ENCODE measurements around the gene TUBB4B. TPM values are rescaled to one million over a fixed set of nuclear protein-coding genes. Genes with fewer than 3 reads are reported as not detected.

The TUBB4B gene
- 100 to 1,000 TPM; 415 to 578 TPM for polyA plus RNA-seq

- H3K27ac ChIP-seq (ENCODE audit: low read depth in 2 of 2, low read length in 1 of 2): peak within 1 kb of the TSS; percentile 98 to 100
- peaks cover 0 to 18% of the 10 kb centered on the region in 2 donors for H3K36me3 ChIP-seq (ENCODE audit: control insufficient read depth in 2 of 2, insufficient read depth in 2 of 2, low read length in 1 of 2)
- peak within 1 kb of the TSS; percentile 76 to 85 for H3K4me3 ChIP-seq (ENCODE audit: low read depth in 1 of 2, low read length in 2 of 2)
- peaks cover 6 to 45% of the 10 kb centered on the region in 2 donors for H3K4me1 ChIP-seq (ENCODE audit: control insufficient read depth in 2 of 2, insufficient read depth in 2 of 2, low read length in 1 of 2)
- WGBS, 2 donors: 0 to 1% methylated on average over 57 to 67 of the region's 67 CpGs
- no peaks in the 10 kb centered on the region for H3K27me3 ChIP-seq (ENCODE audit: control insufficient read depth in 1 of 2, insufficient read depth in 2 of 2, low read length in 2 of 2)
- no peaks in the 10 kb centered on the region for H3K9me3 ChIP-seq (ENCODE audit: control insufficient read depth in 2 of 2, insufficient read depth in 1 of 2, low read depth in 1 of 2, low read length in 1 of 2)
Measured at GRCh38 chr9:137240841-137241489, at the start of gene TUBB4B. Gene TUBB4B, plus strand, starts transcription at chr9:137241287. Its CDS starts 74 bp downstream, at chr9:137241361.

GRCh38 chr9:137191691-137192447, 49.2 kb upstream of the TUBB4B start:
- WGBS, 2 donors: 84% methylated on average over 20 to 22 of the region's 22 CpGs
- Histone ChIP-seq H3K4me1 (ENCODE audit: control insufficient read depth in 2 of 2, insufficient read depth in 2 of 2, low read length in 1 of 2) (peaks cover 20 to 51% of the 10 kb centered on the region in 2 donors), H3K27ac (ENCODE audit: low read depth in 2 of 2, low read length in 1 of 2) (peak overlapping the region in 1 of 2 donors; percentile 34), H3K9me3 (ENCODE audit: control insufficient read depth in 2 of 2, insufficient read depth in 1 of 2, low read depth in 1 of 2, low read length in 1 of 2) (no peaks in the 10 kb centered on the region), H3K27me3 (ENCODE audit: control insufficient read depth in 1 of 2, insufficient read depth in 2 of 2, low read length in 2 of 2) (no peaks in the 10 kb centered on the region), H3K36me3 (ENCODE audit: control insufficient read depth in 2 of 2, insufficient read depth in 2 of 2, low read length in 1 of 2) (peaks cover 3 to 28% of the 10 kb centered on the region in 2 donors), H3K4me3 (ENCODE audit: low read depth in 1 of 2, low read length in 2 of 2) (no peak overlapping the region)

- Histone ChIP-seq H3K4me1 (ENCODE audit: control insufficient read depth in 2 of 2, insufficient read depth in 2 of 2, low read length in 1 of 2) (peaks cover 16 to 48% of the 10 kb centered on the region in 2 donors), H3K9me3 (ENCODE audit: control insufficient read depth in 2 of 2, insufficient read depth in 1 of 2, low read depth in 1 of 2, low read length in 1 of 2) (no peaks in the 10 kb centered on the region), H3K27me3 (ENCODE audit: control insufficient read depth in 1 of 2, insufficient read depth in 2 of 2, low read length in 2 of 2) (no peaks in the 10 kb centered on the region), H3K27ac (ENCODE audit: low read depth in 2 of 2, low read length in 1 of 2) (no peak overlapping the region), H3K36me3 (ENCODE audit: control insufficient read depth in 2 of 2, insufficient read depth in 2 of 2, low read length in 1 of 2) (peaks cover 3 to 26% of the 10 kb centered on the region in 2 donors), H3K4me3 (ENCODE audit: low read depth in 1 of 2, low read length in 2 of 2) (no peak overlapping the region)
- 80 to 84% methylated on average over 10 of the region's 10 CpGs for WGBS, 2 donors
Measured at GRCh38 chr9:137192448-137192780, 48.7 kb upstream of the TUBB4B start.

DNA sequence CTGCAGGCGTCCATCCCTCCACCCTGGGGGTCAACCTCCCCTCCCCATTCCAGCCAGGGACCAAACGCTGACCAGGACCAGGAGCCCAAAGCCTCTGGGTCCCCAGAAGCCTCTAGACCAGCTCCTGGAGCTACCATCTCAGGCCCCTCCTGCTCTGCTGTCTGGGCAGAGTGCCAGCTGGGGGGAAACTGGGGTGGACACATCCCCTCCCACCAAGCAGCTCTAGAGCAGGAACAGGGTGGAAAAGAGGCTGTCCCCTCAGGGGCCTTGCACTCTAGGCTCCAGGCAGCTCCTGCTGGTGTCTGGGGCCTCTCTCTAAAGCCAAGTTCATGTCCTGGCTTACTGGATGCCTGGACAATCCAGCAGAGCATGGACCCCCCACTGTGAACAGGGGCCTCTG, 48.2 kb upstream of the TUBB4B start:
- Histone ChIP-seq H3K27ac (ENCODE audit: low read depth in 2 of 2, low read length in 1 of 2) (no peak overlapping the region), H3K36me3 (ENCODE audit: control insufficient read depth in 2 of 2, insufficient read depth in 2 of 2, low read length in 1 of 2) (peaks cover 3 to 26% of the 10 kb centered on the region in 2 donors), H3K9me3 (ENCODE audit: control insufficient read depth in 2 of 2, insufficient read depth in 1 of 2, low read depth in 1 of 2, low read length in 1 of 2) (no peaks in the 10 kb centered on the region), H3K27me3 (ENCODE audit: control insufficient read depth in 1 of 2, insufficient read depth in 2 of 2, low read length in 2 of 2) (no peaks in the 10 kb centered on the region), H3K4me1 (ENCODE audit: control insufficient read depth in 2 of 2, insufficient read depth in 2 of 2, low read length in 1 of 2) (peaks cover 17 to 50% of the 10 kb centered on the region in 2 donors), H3K4me3 (ENCODE audit: low read depth in 1 of 2, low read length in 2 of 2) (no peak overlapping the region)
- 72 to 93% methylated on average over 2 of the region's 2 CpGs for WGBS, 2 donors

DNA sequence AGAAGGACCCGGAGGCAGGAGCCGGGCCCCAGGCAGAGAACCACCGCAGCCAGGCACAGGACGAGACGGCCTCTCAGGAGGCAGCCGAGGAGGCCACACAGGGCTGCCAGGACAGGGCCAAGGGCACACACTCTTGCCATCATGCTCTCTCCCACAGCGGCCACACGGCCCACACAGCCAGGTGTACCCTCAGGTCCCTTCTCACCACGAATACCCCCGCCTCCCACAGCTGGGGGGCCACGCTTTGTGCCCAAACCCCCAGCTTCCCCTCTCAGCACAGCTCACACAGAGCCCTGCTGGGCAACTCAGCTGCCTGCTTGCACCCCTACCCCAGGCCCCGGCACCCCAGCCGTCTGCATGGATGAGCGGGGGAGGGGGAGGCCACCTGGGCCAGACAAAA, 47.3 kb upstream of the TUBB4B start:
- Histone ChIP-seq H3K27me3 (ENCODE audit: control insufficient read depth in 1 of 2, insufficient read depth in 2 of 2, low read length in 2 of 2) (no peaks in the 10 kb centered on the region), H3K36me3 (ENCODE audit: control insufficient read depth in 2 of 2, insufficient read depth in 2 of 2, low read length in 1 of 2) (peaks cover 3 to 26% of the 10 kb centered on the region in 2 donors), H3K27ac (ENCODE audit: low read depth in 2 of 2, low read length in 1 of 2) (no peak overlapping the region), H3K4me1 (ENCODE audit: control insufficient read depth in 2 of 2, insufficient read depth in 2 of 2, low read length in 1 of 2) (peaks cover 26 to 56% of the 10 kb centered on the region in 2 donors), H3K9me3 (ENCODE audit: control insufficient read depth in 2 of 2, insufficient read depth in 1 of 2, low read depth in 1 of 2, low read length in 1 of 2) (no peaks in the 10 kb centered on the region), H3K4me3 (ENCODE audit: low read depth in 1 of 2, low read length in 2 of 2) (no peak overlapping the region)
- 75 to 80% methylated on average over 12 to 14 of the region's 14 CpGs for WGBS, 2 donors

DNA sequence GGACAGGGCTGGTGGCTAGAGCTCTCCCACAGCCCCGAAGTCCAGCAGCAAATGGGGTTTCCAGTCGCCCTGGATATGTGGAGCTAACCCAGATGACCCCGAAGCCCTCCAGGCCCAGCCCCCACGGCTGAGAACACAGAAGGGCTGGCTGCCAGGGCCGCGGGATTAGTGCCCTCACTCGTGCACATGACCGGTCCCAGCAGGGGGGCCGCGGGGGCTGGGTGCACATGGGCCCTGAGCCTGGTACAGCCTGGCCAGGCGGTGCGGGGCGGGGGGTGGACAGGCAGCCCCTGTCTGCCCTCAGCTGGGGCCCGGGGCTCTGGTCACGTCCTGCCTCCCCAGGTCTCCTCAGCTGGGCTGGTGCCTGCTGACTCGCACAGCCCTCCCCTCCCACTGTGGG, 46.7 kb upstream of the TUBB4B start:
- peaks cover 32 to 60% of the 10 kb centered on the region in 2 donors for H3K4me1 ChIP-seq (ENCODE audit: control insufficient read depth in 2 of 2, insufficient read depth in 2 of 2, low read length in 1 of 2)
- H3K4me3 ChIP-seq (ENCODE audit: low read depth in 1 of 2, low read length in 2 of 2): peak overlapping the region in 1 of 2 donors; percentile 31
- peaks cover 3 to 26% of the 10 kb centered on the region in 2 donors for H3K36me3 ChIP-seq (ENCODE audit: control insufficient read depth in 2 of 2, insufficient read depth in 2 of 2, low read length in 1 of 2)
- peak overlapping the region; percentile 87 to 91 for H3K27ac ChIP-seq (ENCODE audit: low read depth in 2 of 2, low read length in 1 of 2)
- 41 to 45% methylated on average over 15 to 16 of the region's 16 CpGs for WGBS, 2 donors
- H3K27me3 ChIP-seq (ENCODE audit: control insufficient read depth in 1 of 2, insufficient read depth in 2 of 2, low read length in 2 of 2): no peaks in the 10 kb centered on the region
- H3K9me3 ChIP-seq (ENCODE audit: control insufficient read depth in 2 of 2, insufficient read depth in 1 of 2, low read depth in 1 of 2, low read length in 1 of 2): no peaks in the 10 kb centered on the region

GRCh38 chr9:137194909-137195308, 46.2 kb upstream of the TUBB4B start:
- Histone ChIP-seq H3K36me3 (ENCODE audit: control insufficient read depth in 2 of 2, insufficient read depth in 2 of 2, low read length in 1 of 2) (peaks cover 3 to 24% of the 10 kb centered on the region in 2 donors), H3K9me3 (ENCODE audit: control insufficient read depth in 2 of 2, insufficient read depth in 1 of 2, low read depth in 1 of 2, low read length in 1 of 2) (no peaks in the 10 kb centered on the region), H3K27me3 (ENCODE audit: control insufficient read depth in 1 of 2, insufficient read depth in 2 of 2, low read length in 2 of 2) (no peaks in the 10 kb centered on the region), H3K4me3 (ENCODE audit: low read depth in 1 of 2, low read length in 2 of 2) (peak overlapping the region; percentile 17 to 31), H3K4me1 (ENCODE audit: control insufficient read depth in 2 of 2, insufficient read depth in 2 of 2, low read length in 1 of 2) (peaks cover 30 to 58% of the 10 kb centered on the region in 2 donors), H3K27ac (ENCODE audit: low read depth in 2 of 2, low read length in 1 of 2) (peak overlapping the region; percentile 87 to 91)
- WGBS, 2 donors: 47 to 51% methylated on average over 10 of the region's 10 CpGs

- H3K27ac ChIP-seq (ENCODE audit: low read depth in 2 of 2, low read length in 1 of 2): peak overlapping the region; percentile 87 to 91
- H3K9me3 ChIP-seq (ENCODE audit: control insufficient read depth in 2 of 2, insufficient read depth in 1 of 2, low read depth in 1 of 2, low read length in 1 of 2): no peaks in the 10 kb centered on the region
- peak overlapping the region in 1 of 2 donors; percentile 25 for H3K4me3 ChIP-seq (ENCODE audit: low read depth in 1 of 2, low read length in 2 of 2)
- peaks cover 29 to 51% of the 10 kb centered on the region in 2 donors for H3K4me1 ChIP-seq (ENCODE audit: control insufficient read depth in 2 of 2, insufficient read depth in 2 of 2, low read length in 1 of 2)
- peaks cover 2 to 16% of the 10 kb centered on the region in 2 donors for H3K36me3 ChIP-seq (ENCODE audit: control insufficient read depth in 2 of 2, insufficient read depth in 2 of 2, low read length in 1 of 2)
- H3K27me3 ChIP-seq (ENCODE audit: control insufficient read depth in 1 of 2, insufficient read depth in 2 of 2, low read length in 2 of 2): no peaks in the 10 kb centered on the region
- WGBS, 2 donors: 46 to 57% methylated on average over 21 of the region's 21 CpGs
Measured at GRCh38 chr9:137195525-137196220, 45.4 kb upstream of the TUBB4B start.

GRCh38 chr9:137198051-137198901, 42.8 kb upstream of the TUBB4B start:
- peaks cover 29 to 51% of the 10 kb centered on the region in 2 donors for H3K4me1 ChIP-seq (ENCODE audit: control insufficient read depth in 2 of 2, insufficient read depth in 2 of 2, low read length in 1 of 2)
- WGBS, 2 donors: 51 to 65% methylated on average over 19 of the region's 19 CpGs

More at GRCh38 chr9:137198051-137198901, 42.8 kb upstream of the TUBB4B start:
- H3K9me3 ChIP-seq (ENCODE audit: control insufficient read depth in 2 of 2, insufficient read depth in 1 of 2, low read depth in 1 of 2, low read length in 1 of 2): no peaks in the 10 kb centered on the region
- no peaks in the 10 kb centered on the region for H3K27me3 ChIP-seq (ENCODE audit: control insufficient read depth in 1 of 2, insufficient read depth in 2 of 2, low read length in 2 of 2)
- H3K27ac ChIP-seq (ENCODE audit: low read depth in 2 of 2, low read length in 1 of 2): peak overlapping the region; percentile 55 to 78
- no peaks in the 10 kb centered on the region for H3K36me3 ChIP-seq (ENCODE audit: control insufficient read depth in 2 of 2, insufficient read depth in 2 of 2, low read length in 1 of 2)
- H3K4me3 ChIP-seq (ENCODE audit: low read depth in 1 of 2, low read length in 2 of 2): peak overlapping the region; percentile 45 to 75
